Epithelial cell of esophagus (primary cell): ENCODE results near the gene HOXD9.

Source experiments
- DNase-seq: peaks from one replicate; pipeline ENCODE4 v3.0.0; 2010; ENCODE audit warnings: low read depth
- H3K4me3 ChIP-seq: 2 replicates; pipeline ENCODE4 v1.5.1; 2011; ENCODE audit warnings: mild to moderate bottlenecking, low read length, control low read depth
- CTCF ChIP-seq: IDR thresholded peaks from 2 replicates; pipeline ENCODE4 v1.5.1; 2011; ENCODE audit warnings: low read depth, mild to moderate bottlenecking, low read length, control low read depth, inconsistent platforms; ENCODE audit not compliant: insufficient read depth; ENCODE audit errors: missing control alignments

The HOXD9 gene

GRCh38 chr2:176078541-176079284 lies 43.8 kb upstream of the HOXD9 start:
- no peak for DNase-seq
- TF ChIP-seq CTCF: no peak
- H3K4me3 ChIP-seq: no peak overlapping the region

GRCh38 chr2:176079285-176079830 lies 43.2 kb upstream of the HOXD9 start:
- no peak for TF ChIP-seq CTCF
- no peak for DNase-seq
- no peak overlapping the region for H3K4me3 ChIP-seq

GRCh38 chr2:176079831-176080539 lies 42.5 kb upstream of the HOXD9 start:
- peak; percentile 22 for TF ChIP-seq CTCF
- DNase-seq: no peak
- H3K4me3 ChIP-seq: no peak overlapping the region

- no peak overlapping the region for H3K4me3 ChIP-seq
- no peak for TF ChIP-seq CTCF
- DNase-seq: no peak
Measured at GRCh38 chr2:176080540-176081375, 41.8 kb upstream of the HOXD9 start.

- H3K4me3 ChIP-seq: no peak overlapping the region
- no peak for TF ChIP-seq CTCF
- no peak for DNase-seq
Measured at GRCh38 chr2:176081376-176081836, 41.1 kb upstream of the HOXD9 start.

- no peak for DNase-seq
- TF ChIP-seq CTCF: no peak
- H3K4me3 ChIP-seq: no peak overlapping the region
Measured at GRCh38 chr2:176081837-176082524, 40.5 kb upstream of the HOXD9 start.
